Heart right ventricle (tissue), 16 donors: ENCODE results near the gene CRY1. TPM values are rescaled to one million over a fixed set of nuclear protein-coding genes. Genes with fewer than 3 reads are reported as not detected.
"Not testable (repeated sequence)": the region's sequence is repeated elsewhere in the genome, so short reads cannot be mapped to it uniquely, and the experiment has no call there.

ENCODE experiments used
- ATAC-seq, 8 donors: fragments of 200-7000 bp; cut with Tn5 transposase; one replicate each; pipeline ENCODE4 v1.9.1; 2020; ENCODE audit warnings: mild to moderate bottlenecking in 8 of 8, moderate library complexity in 8 of 8, moderate number of reproducible peaks in 1 of 8
- DNase-seq, 2 donors: peaks; one replicate each; pipeline ENCODE4 v3.0.0-alpha.2; 2020
- H3K27ac ChIP-seq, 10 donors: fragments of 200-600 bp; sonication (generic) in 2 of 10; one replicate each; pipeline versions ENCODE4 v1.5.0 to v1.8.0; 2020 to 2022; ENCODE audit warnings: mild to moderate bottlenecking in 3 of 10
- H3K27me3 ChIP-seq, 7 donors: fragments of 200-600 bp; one replicate each; pipeline ENCODE4 v1.8.0; 2021 to 2022; ENCODE audit warnings: mild to moderate bottlenecking in 2 of 7
- H3K36me3 ChIP-seq, 9 donors: fragments of 200-600 bp; sonication (generic) in 1 of 9; one replicate each; pipeline versions ENCODE4 v1.5.0 to v1.8.0; 2020 to 2022; ENCODE audit warnings: mild to moderate bottlenecking in 2 of 9
- H3K4me1 ChIP-seq, 9 donors: fragments of 200-600 bp; sonication (generic) in 1 of 9; one replicate each; pipeline versions ENCODE4 v1.5.0 to v1.8.0; 2020 to 2022; ENCODE audit warnings: mild to moderate bottlenecking in 4 of 9
- H3K4me3 ChIP-seq, 10 donors: fragments of 200-600 bp; sonication (generic) in 2 of 10; one replicate each; pipeline versions ENCODE4 v1.5.0 to v1.8.0; 2020 to 2022; ENCODE audit warnings: mild to moderate bottlenecking in 7 of 10, moderate library complexity in 2 of 10
- H3K9me3 ChIP-seq, 11 donors: fragments of 200-600 bp in 10 of 11; sonication (generic) in 2 of 11; one replicate each; pipeline versions ENCODE4 v1.5.0 to v1.8.0; 2013 to 2022; ENCODE audit warnings: mild to moderate bottlenecking in 2 of 11, control low read depth in 1 of 11, moderate library complexity in 1 of 11
- WGBS, 2 donors: extraction: QIAGEN DNeasy Blood & Tissue Kit; methylation state at CpG; one replicate each; pipeline ENCODE4 v1.1.7; 2013; ENCODE audit warnings: inconsistent platforms in 1 of 2; 5-methylcytosine and 5-hydroxymethylcytosine counted together
- intact Hi-C, 10 donors: fragments of 100-400 bp; cut with DNase I; formaldehyde crosslinking; loops; one replicate each; pipeline versions ENCODE4 v1.11.1 to v1.14.2; 2022
- polyA plus RNA-seq, 2 donors: library from polyadenylated mRNA; stranded (reverse); fragments of 200-250 nt; gene quantifications; one replicate each; pipeline ENCODE4 v1.2.3, GENCODE V29; 2013
- total RNA-seq, 10 donors: library from RNA; stranded (reverse); fragmentation: NEBNext Ultra II Directional in 3 of 10; extraction: Animal tissue kit (Norgen Biotek cat#: 25700) in 3 of 10; gene quantifications; one replicate each; pipeline versions ENCODE4 v1.2.1 to v1.2.4, GENCODE V29; 2021 to 2023
- TF ChIP-seq, protein P1 (sequence below), 9 donors: fragments of 200-600 bp; sonication (generic) in 2 of 9; IDR thresholded peaks; one replicate each; pipeline versions ENCODE4 v1.5.0 to v1.8.0; 2021 to 2022; ENCODE audit warnings: antibody characterized with exemption in 9 of 9, mild to moderate bottlenecking in 5 of 9, moderate library complexity in 1 of 9
- donor health status: Arrhythmogenic right ventricular cardiomyopathy.
- donor health status: ischemic (EF 13 %, LVEDD 7.1; RV severe dilation, severe dysfunction).
- donor health status: healthy with polysubstance abuse.
- donor health status: DM: no; HTN: yes; CAD: no.
- donor health status: DM: no; HTN: no; CAD: no.
- donor health status: ischemic (EF 25% LVEDD 6.9; RV normal size, moderate dysfunction).
- donor health status: ischemic (EF 25% LVEDD 5.7; RV mildly dilated, moderate dysfunction).
- donor health status: healthy.
- donor health status: DM: yes; HTN: yes; CAD: no.
- donor health status: Ischemic cardiomyopathy.
- donor health status: ischemic (EF 35%, LVEDD 5.7; RV mildly dilated, moderate dysfunction).
- donor health status: nonischemic (EF 11% LVEDD 7.7; RV severe dilation, severe dysfunction).
- donor health status: DM: yes; HTN: yes; CAD: no.
- donor health status: PGD.
- donor health status: ischemic (EF 29% LVEDD 5.4; RV normal size, mild dysfunction).
- donor health status: nonischemic (EF 23%, LVEDD 6.1; RV moderate dilation, normal function).

The CRY1 gene
- total and polyA plus RNA-seq, 12 donors = 5.1 to 18.7 (median 10.6) TPM

GRCh38 chr12:107011519-107011918 lies 81.8 kb downstream of the CRY1 start:
- Histone ChIP-seq H3K36me3 (peaks cover 0 to 9% (median 0%) of the 10 kb centered on the region in 9 donors), H3K9me3 (peaks cover 0 to 10% (median 0%) of the 10 kb centered on the region in 11 donors), H3K4me3 (no peak overlapping the region), H3K27me3 (no peaks in the 10 kb centered on the region), H3K27ac (no peak overlapping the region), H3K4me1 (peaks cover 0 to under 1% (median 0%) of the 10 kb centered on the region in 9 donors)
- TF ChIP-seq, protein P1, sequence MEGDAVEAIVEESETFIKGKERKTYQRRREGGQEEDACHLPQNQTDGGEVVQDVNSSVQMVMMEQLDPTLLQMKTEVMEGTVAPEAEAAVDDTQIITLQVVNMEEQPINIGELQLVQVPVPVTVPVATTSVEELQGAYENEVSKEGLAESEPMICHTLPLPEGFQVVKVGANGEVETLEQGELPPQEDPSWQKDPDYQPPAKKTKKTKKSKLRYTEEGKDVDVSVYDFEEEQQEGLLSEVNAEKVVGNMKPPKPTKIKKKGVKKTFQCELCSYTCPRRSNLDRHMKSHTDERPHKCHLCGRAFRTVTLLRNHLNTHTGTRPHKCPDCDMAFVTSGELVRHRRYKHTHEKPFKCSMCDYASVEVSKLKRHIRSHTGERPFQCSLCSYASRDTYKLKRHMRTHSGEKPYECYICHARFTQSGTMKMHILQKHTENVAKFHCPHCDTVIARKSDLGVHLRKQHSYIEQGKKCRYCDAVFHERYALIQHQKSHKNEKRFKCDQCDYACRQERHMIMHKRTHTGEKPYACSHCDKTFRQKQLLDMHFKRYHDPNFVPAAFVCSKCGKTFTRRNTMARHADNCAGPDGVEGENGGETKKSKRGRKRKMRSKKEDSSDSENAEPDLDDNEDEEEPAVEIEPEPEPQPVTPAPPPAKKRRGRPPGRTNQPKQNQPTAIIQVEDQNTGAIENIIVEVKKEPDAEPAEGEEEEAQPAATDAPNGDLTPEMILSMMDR (IDR thresholded peaks at IDR 0.05) = no peak
- no peak for DNase-seq
- 95 to 96% methylated on average over 2 of the region's 2 CpGs for WGBS, 2 donors
- intact Hi-C loops = no loop called here
- ATAC-seq = no peak

DNA sequence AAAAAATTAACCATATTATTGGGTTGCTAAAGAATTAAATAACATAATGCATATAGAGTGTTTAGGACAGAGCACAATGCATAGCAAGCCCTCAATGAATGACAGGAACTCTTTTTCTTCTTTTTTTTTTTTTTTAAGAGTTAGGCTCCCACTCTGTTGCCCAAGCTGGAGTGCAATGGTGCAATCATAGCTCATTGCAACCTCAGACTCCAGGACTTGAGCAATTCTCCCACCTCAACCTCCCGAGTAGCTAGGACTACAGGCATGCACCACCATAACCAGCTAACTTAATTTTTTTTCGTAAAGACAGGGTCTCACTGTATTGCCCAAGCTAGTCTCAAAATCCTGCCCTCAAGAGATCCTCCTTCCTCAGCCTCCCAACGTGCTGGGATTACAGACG lies 85.9 kb downstream of the CRY1 start:
- DNase-seq (no peak), ATAC-seq (no peak)
- no peak overlapping the region for H3K27ac ChIP-seq
- no peaks in the 10 kb centered on the region for H3K4me1 ChIP-seq
- TF ChIP-seq, protein P1 (IDR thresholded peaks at IDR 0.05) = no peak
- H3K9me3 ChIP-seq = peaks cover 0 to 6% (median 0%) of the 10 kb centered on the region in 11 donors
- no peaks in the 10 kb centered on the region for H3K27me3 ChIP-seq
- WGBS, 2 donors = 96 to 97% methylated on average over 4 of the region's 4 CpGs
- H3K36me3 ChIP-seq = peaks cover 0 to 10% (median 0%) of the 10 kb centered on the region in 9 donors
- H3K4me3 ChIP-seq = no peak overlapping the region
- intact Hi-C loops = loop anchor here in 1 of 10 donors (10.0 kb wide), 1 partner anchor 87 kb away; the partner anchor contains the start of gene CRY1

DNA sequence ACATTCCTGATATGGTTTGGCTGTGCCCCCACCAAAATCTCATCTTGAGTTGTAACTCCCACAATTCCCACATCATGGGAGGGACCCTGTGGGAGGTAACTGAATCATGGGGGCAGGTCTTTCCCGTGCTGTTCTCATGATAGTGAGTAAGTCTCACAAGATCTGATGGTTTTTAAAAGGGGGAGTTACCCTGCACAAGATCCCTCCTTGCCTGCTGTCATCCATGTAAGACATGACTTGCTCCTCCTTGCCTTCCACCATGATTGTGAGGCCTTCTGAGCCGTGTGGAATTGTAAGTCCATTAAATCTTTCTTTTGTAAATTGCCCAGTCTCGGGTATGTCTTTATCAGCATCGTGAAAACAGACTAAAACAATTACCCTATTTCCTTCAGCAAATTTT lies 90.7 kb downstream of the CRY1 start:
- not testable (repeated sequence) for H3K4me3 ChIP-seq, H3K4me1 ChIP-seq, H3K9me3 ChIP-seq, H3K27ac ChIP-seq, H3K27me3 ChIP-seq, ATAC-seq, DNase-seq
- WGBS, 2 donors = 81 to 83% methylated on average over 4 of the region's 4 CpGs
- H3K36me3 ChIP-seq = peaks cover 0 to 51% (median 3%) of the 10 kb centered on the region in 9 donors
- intact Hi-C loops = loop anchor here in 1 of 10 donors (10.0 kb wide), 1 partner anchor 92 kb away; the partner anchor contains the start of gene CRY1

DNA sequence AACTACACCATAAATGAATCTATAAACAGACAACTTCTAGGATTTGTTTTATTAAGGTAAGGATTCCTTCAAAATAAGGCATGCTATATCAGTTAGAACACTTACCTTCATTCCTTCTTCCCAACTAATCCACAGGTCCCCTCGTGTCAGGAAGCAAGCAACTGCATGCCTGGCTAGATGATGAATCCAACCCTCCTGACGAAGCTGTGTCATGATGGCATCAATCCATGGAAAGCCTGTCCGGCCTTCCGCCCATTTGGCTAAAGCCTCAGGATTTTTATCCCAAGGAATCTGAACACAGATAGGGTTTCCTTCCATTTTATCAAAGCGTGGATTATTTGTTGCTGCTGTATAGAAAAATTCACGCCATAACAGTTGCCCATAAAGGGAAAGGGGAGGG lies 93.9 kb downstream of the CRY1 start:
- intact Hi-C loops = no loop called here
- H3K9me3 ChIP-seq = no peaks in the 10 kb centered on the region
- WGBS, 2 donors = 84 to 87% methylated on average over 6 of the region's 6 CpGs
- no peaks in the 10 kb centered on the region for H3K27me3 ChIP-seq
- peaks cover 0 to 78% (median 21%) of the 10 kb centered on the region in 9 donors for H3K36me3 ChIP-seq
- no peak overlapping the region for H3K27ac ChIP-seq
- TF ChIP-seq, protein P1 (IDR thresholded peaks at IDR 0.05) = no peak
- DNase-seq (no peak), ATAC-seq (no peak)
- no peaks in the 10 kb centered on the region for H3K4me1 ChIP-seq
- H3K4me3 ChIP-seq = no peak overlapping the region

- 96% methylated on average over 1 of the region's 1 CpG for WGBS, 2 donors
- no peaks in the 10 kb centered on the region for H3K4me1 ChIP-seq
- H3K4me3 ChIP-seq = no peak overlapping the region
- H3K27me3 ChIP-seq = no peaks in the 10 kb centered on the region
- TF ChIP-seq, protein P1 (IDR thresholded peaks at IDR 0.05) = no peak
- no peak overlapping the region for H3K27ac ChIP-seq
- no peaks in the 10 kb centered on the region for H3K9me3 ChIP-seq
- no peak for DNase-seq
- intact Hi-C loops = no loop called here
- ATAC-seq = no peak
- peaks cover 0 to 85% (median 21%) of the 10 kb centered on the region in 9 donors for H3K36me3 ChIP-seq
These were observed 95.4 kb downstream of the CRY1 start for GRCh38 chr12:106997916-106998315.

DNA sequence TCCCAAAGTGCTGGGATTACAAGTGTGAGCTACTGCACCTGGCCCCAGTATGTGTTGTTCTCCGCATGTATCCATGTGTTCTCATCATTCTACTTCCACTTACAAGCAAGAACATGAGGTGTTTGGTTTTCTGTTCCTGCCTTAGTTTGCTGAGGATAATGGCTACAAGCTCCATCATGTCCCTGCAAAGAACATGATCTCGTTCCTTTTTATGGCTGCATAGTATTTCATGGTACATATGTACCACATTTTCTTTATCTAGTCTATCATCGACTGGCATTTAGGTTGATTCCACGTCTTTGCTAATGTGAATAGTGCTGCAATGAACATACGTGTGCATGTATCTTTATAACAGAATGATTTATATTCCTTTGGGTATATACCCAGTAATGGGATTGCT lies 97.2 kb downstream of the CRY1 start:
- 97 to 99% methylated on average over 5 of the region's 5 CpGs for WGBS, 2 donors
- H3K4me1 ChIP-seq, H3K27ac ChIP-seq, H3K9me3 ChIP-seq, intact Hi-C loops, DNase-seq, ATAC-seq, H3K27me3 ChIP-seq, H3K4me3 ChIP-seq: not testable (repeated sequence)
- peaks cover 0 to 88% (median 21%) of the 10 kb centered on the region in 9 donors for H3K36me3 ChIP-seq
